Activated CD4-positive, alpha-beta memory T cell treated with anti-CD3 and anti-CD28 coated beads, Interleukin-2, amount 10 ng/mL, durations not matched to agents 7 days and 5 days (primary cell): ENCODE results near the gene NKAIN2. TPM values are rescaled to one million over a fixed set of nuclear protein-coding genes. Genes with fewer than 3 reads are reported as not detected.

Experiments used
- CTCF ChIA-PET: fragments of 350-600 bp; sonication (Branson Sonifier 250); formaldehyde crosslinking; loops from one replicate; lab custom pipeline; 2021; ENCODE audit warnings: antibody characterized with exemption, inconsistent platforms; lab: Charles Lee
- POLR2A ChIA-PET: fragments of 350-600 bp; sonication (Branson Sonifier 250); formaldehyde crosslinking; loops from one replicate; lab custom pipeline; 2021; ENCODE audit warnings: antibody characterized with exemption; lab: Charles Lee
- DNase-seq: peaks from one replicate; pipeline ENCODE4 v3.0.0-alpha.2; 2020
- H3K27ac Mint-ChIP-seq: one replicate; pipeline ENCODE4 v1.8.0; 2021; ENCODE audit warnings: mild to moderate bottlenecking, mixed read lengths
- H3K27me3 Mint-ChIP-seq: one replicate; pipeline ENCODE4 v1.8.0; 2021; ENCODE audit warnings: mixed read lengths
- H3K36me3 Mint-ChIP-seq: one replicate; pipeline ENCODE4 v1.8.0; 2021; ENCODE audit warnings: low read depth, mixed read lengths
- H3K4me1 Mint-ChIP-seq: one replicate; pipeline ENCODE4 v1.8.0; 2021; ENCODE audit warnings: mixed read lengths
- H3K4me3 Mint-ChIP-seq: one replicate; pipeline ENCODE4 v1.8.0; 2021; ENCODE audit warnings: mild to moderate bottlenecking, mixed read lengths
- H3K9me3 Mint-ChIP-seq: one replicate; pipeline ENCODE4 v1.8.0; 2021; ENCODE audit warnings: mixed read lengths
- total RNA-seq, 2 experiments: library from RNA; stranded (reverse); gene quantifications; one replicate each; pipeline ENCODE4 v1.2.3, GENCODE V29; 2021

The NKAIN2 gene
- total RNA-seq, 2 experiments from 2014 or later = not detected

DNA sequence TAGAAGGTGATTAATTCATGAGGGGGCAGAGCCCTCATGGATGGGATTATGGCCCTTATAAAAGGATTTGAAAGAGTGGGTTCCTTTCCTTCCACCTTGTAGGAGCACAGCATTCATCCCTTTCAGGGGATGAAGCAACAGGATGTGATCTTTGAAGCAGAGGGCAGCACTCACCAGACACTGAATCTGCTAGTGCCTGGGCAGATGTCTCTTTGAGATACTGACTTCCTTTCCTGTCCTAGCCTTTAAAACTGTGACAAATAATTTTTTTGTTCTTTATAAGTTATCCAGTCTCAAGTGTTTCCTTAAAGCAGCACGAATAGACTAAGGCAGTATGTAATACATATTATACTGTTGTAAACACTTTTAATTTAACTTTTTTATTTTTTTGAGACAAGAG, 620.0 kb downstream of the NKAIN2 start:
- Mint-ChIP-seq H3K4me3 (no peak overlapping the region), H3K9me3 (no peaks in the 10 kb centered on the region), H3K36me3 (no peaks in the 10 kb centered on the region), H3K27me3 (no peaks in the 10 kb centered on the region), H3K4me1 (no peaks in the 10 kb centered on the region), H3K27ac (no peak overlapping the region)
- ChIA-PET CTCF (no interaction called here), POLR2A (no interaction called here)
- DNase-seq = no peak

DNA sequence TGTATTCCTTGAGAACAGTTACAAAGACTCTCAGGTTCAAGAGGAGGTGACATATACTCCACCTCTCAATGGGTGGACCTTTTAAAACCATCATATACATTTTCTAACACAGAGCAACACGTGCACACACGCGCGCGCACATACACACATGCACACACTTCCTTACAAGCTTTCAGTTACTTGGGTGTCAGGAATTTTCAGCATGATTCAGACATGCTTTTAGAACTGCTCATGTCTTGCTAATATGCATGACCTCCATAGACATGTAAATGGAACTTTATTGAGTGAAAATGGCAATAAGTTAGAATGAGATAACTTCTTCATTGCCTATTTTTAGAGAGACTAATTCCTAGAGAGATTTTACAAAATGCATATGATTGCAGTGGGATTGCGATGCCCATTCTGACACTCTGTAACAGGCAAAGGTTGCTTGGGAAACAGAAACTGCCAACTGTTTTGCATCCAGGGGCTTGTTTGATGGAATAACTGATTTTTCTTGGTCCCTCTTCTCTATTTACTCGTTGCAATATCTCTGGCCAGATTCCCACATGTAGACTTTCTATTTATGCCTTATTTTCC, 627.2 kb downstream of the NKAIN2 start:
- H3K4me1 Mint-ChIP-seq = no peaks in the 10 kb centered on the region
- DNase-seq = no peak
- H3K4me3 Mint-ChIP-seq = no peak overlapping the region
- CTCF ChIA-PET = no interaction called here
- H3K9me3 Mint-ChIP-seq = no peaks in the 10 kb centered on the region
- no peaks in the 10 kb centered on the region for H3K36me3 Mint-ChIP-seq
- POLR2A ChIA-PET = no interaction called here
- H3K27ac Mint-ChIP-seq = no peak overlapping the region
- no peaks in the 10 kb centered on the region for H3K27me3 Mint-ChIP-seq

DNA sequence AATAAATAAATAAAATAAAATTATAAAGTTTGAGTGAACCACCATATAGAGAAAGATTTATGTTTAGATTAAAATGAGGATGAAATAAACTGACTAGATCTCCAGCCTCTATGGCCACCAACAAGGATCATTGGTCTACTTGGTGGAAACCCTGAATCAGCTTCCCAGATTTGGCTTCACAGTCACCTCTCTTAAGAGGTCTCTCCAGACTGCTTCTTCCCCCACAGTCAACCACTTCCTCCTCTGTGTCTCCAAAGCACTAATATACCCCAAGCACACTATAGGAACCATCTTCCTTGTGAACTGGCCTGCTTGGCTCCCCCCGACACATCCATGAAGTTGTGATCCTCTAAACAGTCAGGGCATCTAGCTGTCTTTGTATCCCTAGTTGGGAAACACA, 629.0 kb downstream of the NKAIN2 start:
- Mint-ChIP-seq H3K9me3 (peaks cover 3% of the 10 kb centered on the region), H3K4me1 (no peaks in the 10 kb centered on the region), H3K27me3 (no peaks in the 10 kb centered on the region), H3K36me3 (no peaks in the 10 kb centered on the region), H3K27ac (no peak overlapping the region), H3K4me3 (no peak overlapping the region)
- DNase-seq = no peak
- POLR2A ChIA-PET = no interaction called here
- CTCF ChIA-PET = no interaction called here

DNA sequence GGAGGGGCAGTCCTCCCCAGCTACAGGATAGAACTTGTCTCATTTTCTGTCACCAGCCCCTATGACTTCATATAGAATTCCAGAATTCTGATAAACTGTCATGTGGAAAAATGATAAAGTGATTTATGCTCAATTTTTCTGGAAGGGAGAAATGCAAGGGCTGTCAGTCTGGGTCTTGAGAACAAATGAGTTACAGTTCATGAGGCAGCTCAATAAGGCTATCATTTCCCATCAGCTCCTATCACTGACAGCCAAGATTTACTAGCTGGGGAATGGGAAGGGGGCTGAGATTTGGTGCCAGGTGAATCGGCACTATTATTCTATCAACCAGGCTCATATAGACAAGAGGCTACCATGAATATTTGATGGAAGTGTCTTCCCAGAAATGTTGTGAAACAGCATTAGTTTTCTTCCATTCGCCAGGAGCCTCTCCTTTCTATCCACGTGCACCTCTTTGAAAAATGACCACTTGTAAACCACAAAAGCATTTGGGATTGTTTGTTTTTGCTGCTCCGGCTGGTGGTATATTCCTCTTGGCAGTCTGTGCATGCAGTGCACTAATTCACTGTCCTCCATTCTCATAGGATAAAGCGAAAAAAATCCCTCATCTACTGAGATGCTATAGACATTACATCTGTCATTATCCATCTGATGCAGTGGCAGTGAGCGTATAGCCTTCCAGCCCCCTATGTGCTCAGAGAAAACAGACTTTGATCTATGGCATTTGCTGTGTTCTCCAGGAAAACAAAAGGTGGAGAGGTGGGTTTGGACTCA, 629.9 kb downstream of the NKAIN2 start:
- POLR2A ChIA-PET = no interaction called here
- H3K4me3 Mint-ChIP-seq = no peak overlapping the region
- DNase-seq = no peak
- no peaks in the 10 kb centered on the region for H3K4me1 Mint-ChIP-seq
- H3K27me3 Mint-ChIP-seq = no peaks in the 10 kb centered on the region
- CTCF ChIA-PET = no interaction called here
- peaks cover 3% of the 10 kb centered on the region for H3K9me3 Mint-ChIP-seq
- no peaks in the 10 kb centered on the region for H3K36me3 Mint-ChIP-seq
- no peak overlapping the region for H3K27ac Mint-ChIP-seq

DNA sequence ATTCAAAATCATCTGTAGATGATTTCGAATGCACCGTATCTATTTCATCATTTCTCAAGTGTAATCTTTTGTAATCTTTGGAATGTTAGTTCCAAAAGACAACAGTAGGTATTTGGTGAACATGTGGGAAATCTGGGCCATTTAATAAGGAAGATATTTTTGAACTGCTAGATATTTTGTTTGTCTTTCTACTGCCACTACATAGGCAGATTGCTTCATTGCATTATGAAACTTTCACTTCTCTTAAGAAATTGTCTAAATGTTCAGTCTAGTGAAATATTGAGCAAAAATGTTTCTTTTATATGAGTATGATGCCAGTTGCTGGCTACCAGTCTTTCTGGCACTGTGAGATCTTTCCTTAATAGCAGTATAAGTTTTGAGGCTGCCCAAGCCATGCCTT, 630.8 kb downstream of the NKAIN2 start:
- ChIA-PET POLR2A (no interaction called here), CTCF (no interaction called here)
- Mint-ChIP-seq H3K9me3 (peaks cover 3% of the 10 kb centered on the region), H3K27me3 (no peaks in the 10 kb centered on the region), H3K4me3 (no peak overlapping the region), H3K36me3 (no peaks in the 10 kb centered on the region), H3K4me1 (no peaks in the 10 kb centered on the region), H3K27ac (no peak overlapping the region)
- DNase-seq = no peak

DNA sequence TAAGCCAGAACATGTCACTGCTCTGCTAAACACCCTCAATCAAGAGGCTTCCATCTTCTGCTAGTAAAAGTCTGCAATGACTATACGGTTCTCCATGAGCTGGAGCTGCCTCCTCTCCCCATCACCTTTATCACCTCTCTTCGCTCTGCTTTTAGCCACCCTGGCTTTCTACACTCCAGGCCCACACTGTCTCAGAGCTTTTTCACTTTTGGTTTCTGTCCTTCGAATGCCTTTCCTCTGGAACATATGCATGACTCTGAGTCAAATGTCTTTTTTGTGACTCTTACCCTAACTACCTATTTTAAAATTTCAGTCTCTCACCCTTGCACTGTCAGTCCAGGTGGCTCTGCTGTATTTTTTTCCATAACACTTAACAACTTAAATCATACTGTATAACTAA, 633.1 kb downstream of the NKAIN2 start:
- Mint-ChIP-seq H3K27me3 (no peaks in the 10 kb centered on the region), H3K36me3 (no peaks in the 10 kb centered on the region), H3K27ac (no peak overlapping the region), H3K4me1 (no peaks in the 10 kb centered on the region), H3K9me3 (peaks cover 3% of the 10 kb centered on the region), H3K4me3 (no peak overlapping the region)
- CTCF ChIA-PET = no interaction called here
- no peak for DNase-seq
- POLR2A ChIA-PET = no interaction called here

DNA sequence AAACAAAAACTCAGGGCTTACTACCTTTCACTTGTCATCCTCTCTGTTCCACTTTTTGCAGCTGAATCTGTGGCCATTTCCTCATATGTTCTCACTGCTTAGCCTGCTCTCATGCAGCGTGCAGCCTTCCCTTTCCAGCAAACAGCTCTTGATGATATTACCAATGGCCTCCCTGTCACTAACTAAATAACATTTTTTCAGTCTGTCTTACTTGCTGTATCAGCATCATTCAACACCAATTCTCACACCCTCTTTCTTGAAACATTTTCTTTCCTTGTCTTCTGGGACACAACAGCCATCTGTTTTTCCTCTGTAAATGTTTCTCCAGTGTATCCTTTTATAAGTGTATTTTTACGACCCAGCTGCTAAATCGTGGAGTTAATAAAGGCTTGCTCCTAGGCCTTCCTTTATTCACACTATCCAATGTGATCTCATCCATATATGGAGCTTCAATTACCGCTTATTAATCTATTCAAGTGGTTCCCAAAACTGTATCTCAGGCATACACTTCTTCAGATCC, 634.9 kb downstream of the NKAIN2 start:
- no peak for DNase-seq
- peaks cover 3% of the 10 kb centered on the region for H3K9me3 Mint-ChIP-seq
- no peaks in the 10 kb centered on the region for H3K36me3 Mint-ChIP-seq
- no peaks in the 10 kb centered on the region for H3K4me1 Mint-ChIP-seq
- H3K27me3 Mint-ChIP-seq = no peaks in the 10 kb centered on the region
- ChIA-PET POLR2A (no interaction called here), CTCF (no interaction called here)
- no peak overlapping the region for H3K4me3 Mint-ChIP-seq
- no peak overlapping the region for H3K27ac Mint-ChIP-seq

DNA sequence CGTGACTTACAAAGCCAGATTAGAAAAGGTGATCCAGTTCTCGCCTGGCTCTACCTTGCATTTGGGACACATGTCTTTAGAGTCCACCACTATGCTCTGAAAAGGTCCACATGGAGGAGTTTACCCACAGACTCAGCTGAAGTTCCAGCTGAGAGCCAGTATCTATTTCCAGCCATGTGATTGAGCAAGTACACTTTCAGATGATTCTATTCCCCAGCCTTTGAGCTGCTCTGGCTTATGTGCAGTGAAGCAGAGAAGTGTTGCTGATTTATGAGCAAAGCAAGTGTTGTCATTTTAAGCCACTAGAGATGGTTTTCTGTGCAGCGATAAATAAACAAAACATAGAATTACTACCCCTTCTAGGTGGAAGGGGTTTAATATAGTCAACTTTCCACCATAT, 637.8 kb downstream of the NKAIN2 start:
- H3K27ac Mint-ChIP-seq = no peak overlapping the region
- no peaks in the 10 kb centered on the region for H3K36me3 Mint-ChIP-seq
- POLR2A ChIA-PET = no interaction called here
- peaks cover 3% of the 10 kb centered on the region for H3K9me3 Mint-ChIP-seq
- no peak overlapping the region for H3K4me3 Mint-ChIP-seq
- DNase-seq = no peak
- no peaks in the 10 kb centered on the region for H3K27me3 Mint-ChIP-seq
- CTCF ChIA-PET = no interaction called here
- H3K4me1 Mint-ChIP-seq = no peaks in the 10 kb centered on the region

DNA sequence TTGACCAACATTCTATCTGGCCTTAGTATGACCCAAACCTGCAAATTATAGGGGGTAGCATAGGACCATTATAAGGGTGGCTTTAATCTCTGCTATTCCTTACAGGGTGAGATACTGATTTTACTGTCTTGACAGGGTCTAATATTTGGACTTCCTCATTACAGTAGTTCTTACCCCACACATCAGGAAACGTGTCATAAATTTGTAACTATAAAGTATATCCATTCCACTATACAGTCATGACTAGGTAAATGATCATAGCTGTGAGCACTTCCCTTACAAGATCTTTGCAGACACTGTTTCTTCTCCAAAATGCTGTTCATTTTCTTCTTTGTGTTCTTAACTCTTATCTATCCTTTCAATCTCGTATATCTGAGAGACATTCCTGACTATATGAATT, 639.9 kb downstream of the NKAIN2 start:
- H3K27me3 Mint-ChIP-seq = no peaks in the 10 kb centered on the region
- no peaks in the 10 kb centered on the region for H3K9me3 Mint-ChIP-seq
- H3K36me3 Mint-ChIP-seq = no peaks in the 10 kb centered on the region
- no peaks in the 10 kb centered on the region for H3K4me1 Mint-ChIP-seq
- no peak overlapping the region for H3K27ac Mint-ChIP-seq
- ChIA-PET CTCF (no interaction called here), POLR2A (no interaction called here)
- DNase-seq = no peak
- no peak overlapping the region for H3K4me3 Mint-ChIP-seq

DNA sequence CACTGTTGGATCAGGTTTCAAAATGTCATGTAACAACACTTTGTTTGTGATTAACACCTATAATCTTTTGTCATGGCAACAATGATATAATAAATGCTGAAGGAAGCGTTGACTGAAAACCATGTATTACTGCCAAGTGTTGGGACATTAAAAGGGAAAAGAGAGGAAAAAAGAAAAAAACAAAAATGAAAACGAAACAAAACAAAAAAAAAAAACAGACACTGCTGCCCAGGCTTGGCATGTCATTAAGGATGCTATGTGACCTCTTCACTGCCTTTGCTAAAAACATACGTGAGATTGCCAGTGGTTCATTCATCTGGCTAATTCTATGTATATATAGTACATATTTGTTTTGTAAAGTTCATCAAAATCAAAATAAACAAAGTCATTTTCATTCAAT, 641.9 kb downstream of the NKAIN2 start:
- no peak for DNase-seq
- ChIA-PET POLR2A (no interaction called here), CTCF (no interaction called here)
- Mint-ChIP-seq H3K27me3 (no peaks in the 10 kb centered on the region), H3K36me3 (no peaks in the 10 kb centered on the region), H3K4me3 (no peak overlapping the region), H3K9me3 (no peaks in the 10 kb centered on the region), H3K27ac (no peak overlapping the region), H3K4me1 (no peaks in the 10 kb centered on the region)

DNA sequence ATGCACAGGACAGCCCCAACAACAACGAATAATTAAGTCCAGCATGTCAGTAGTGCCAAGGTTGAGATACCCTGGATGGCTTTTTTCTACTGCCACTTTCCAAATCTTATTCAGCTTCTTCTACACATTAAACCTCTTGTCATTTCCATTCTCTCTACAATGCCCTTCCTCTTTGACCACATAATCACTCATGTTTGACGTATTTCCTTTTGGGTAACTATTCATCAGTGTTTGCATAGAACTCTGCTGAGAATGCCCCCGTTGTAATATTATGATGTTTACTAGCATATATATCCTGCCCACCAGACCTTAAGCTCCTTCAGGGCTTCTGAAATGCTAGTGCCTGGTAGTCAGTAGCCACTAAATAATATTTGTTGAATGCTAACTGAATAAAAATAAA, 643.3 kb downstream of the NKAIN2 start:
- CTCF ChIA-PET = no interaction called here
- POLR2A ChIA-PET = no interaction called here
- Mint-ChIP-seq H3K4me3 (no peak overlapping the region), H3K27ac (no peak overlapping the region), H3K36me3 (no peaks in the 10 kb centered on the region), H3K27me3 (no peaks in the 10 kb centered on the region), H3K4me1 (no peaks in the 10 kb centered on the region), H3K9me3 (peaks cover 2% of the 10 kb centered on the region)
- DNase-seq = no peak

DNA sequence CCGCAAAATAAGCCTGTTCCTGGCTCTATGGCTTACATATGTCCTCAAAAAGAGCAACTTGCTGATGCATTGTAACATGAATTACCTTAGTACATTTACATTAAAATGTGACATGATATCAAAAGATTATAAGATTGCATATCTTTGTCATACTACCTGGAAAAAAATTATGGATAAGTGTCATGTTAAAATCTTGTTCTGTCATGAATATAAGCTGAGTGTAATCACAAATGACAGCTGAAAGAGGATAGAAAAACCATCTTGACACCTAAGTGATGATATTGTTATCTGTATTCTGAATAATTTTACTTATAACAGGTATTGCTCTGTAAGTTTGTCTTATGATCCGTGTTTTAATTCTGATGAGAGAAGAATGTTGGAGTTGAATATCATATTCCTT, 655.6 kb downstream of the NKAIN2 start:
- CTCF ChIA-PET = no interaction called here
- H3K27me3 Mint-ChIP-seq = no peaks in the 10 kb centered on the region
- no peak for DNase-seq

DNA sequence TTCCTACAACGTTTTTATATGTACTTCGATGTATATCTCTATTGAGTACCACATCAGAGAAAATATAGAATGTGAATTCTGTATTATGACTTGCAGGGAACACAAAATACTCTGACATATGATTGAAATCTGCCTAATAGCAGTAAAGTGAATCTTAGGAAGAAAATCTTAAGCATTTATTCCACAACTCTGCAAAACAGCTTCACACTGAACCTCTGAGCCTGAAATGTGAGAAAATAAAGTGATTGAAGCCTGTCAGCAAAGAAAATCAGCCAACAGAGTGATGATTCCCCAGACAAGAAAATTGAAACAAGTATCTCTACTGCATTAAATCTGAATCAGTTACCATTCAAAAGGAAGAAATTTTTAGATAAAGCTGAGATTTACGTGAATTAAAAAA, 659.1 kb downstream of the NKAIN2 start:
- H3K27me3 Mint-ChIP-seq = no peaks in the 10 kb centered on the region
- ChIA-PET POLR2A (no interaction called here), CTCF (no interaction called here)
- no peak overlapping the region for H3K27ac Mint-ChIP-seq
- H3K36me3 Mint-ChIP-seq = no peaks in the 10 kb centered on the region
- no peaks in the 10 kb centered on the region for H3K9me3 Mint-ChIP-seq
- no peak overlapping the region for H3K4me3 Mint-ChIP-seq
- no peaks in the 10 kb centered on the region for H3K4me1 Mint-ChIP-seq
- no peak for DNase-seq

More for the DNA sequence above, 655.6 kb downstream of the NKAIN2 start:
- H3K9me3 Mint-ChIP-seq = no peaks in the 10 kb centered on the region
- POLR2A ChIA-PET = no interaction called here
- H3K4me3 Mint-ChIP-seq = no peak overlapping the region
- no peaks in the 10 kb centered on the region for H3K4me1 Mint-ChIP-seq
- H3K36me3 Mint-ChIP-seq = no peaks in the 10 kb centered on the region
- H3K27ac Mint-ChIP-seq = no peak overlapping the region

DNA sequence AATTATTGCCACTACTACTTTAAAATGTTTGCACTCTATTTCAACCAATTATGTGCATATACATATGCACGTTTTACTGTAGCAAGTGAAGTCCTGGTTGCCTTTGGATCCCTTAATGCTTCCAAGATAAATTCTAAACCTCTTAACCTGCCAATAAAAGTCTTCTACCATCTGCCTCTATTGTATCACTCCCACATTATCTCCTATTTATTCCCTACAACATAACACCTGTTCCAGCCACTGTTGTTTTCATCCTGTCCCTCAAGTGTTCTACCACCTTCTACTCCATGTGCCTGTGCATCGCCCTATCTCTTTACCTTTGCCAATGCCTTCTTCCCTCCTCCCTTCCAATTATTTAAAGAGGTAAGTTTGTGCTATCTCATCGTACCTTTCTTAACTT, 659.6 kb downstream of the NKAIN2 start:
- Mint-ChIP-seq H3K27me3 (no peaks in the 10 kb centered on the region), H3K9me3 (no peaks in the 10 kb centered on the region), H3K4me1 (no peaks in the 10 kb centered on the region), H3K27ac (no peak overlapping the region), H3K4me3 (no peak overlapping the region), H3K36me3 (no peaks in the 10 kb centered on the region)
- CTCF ChIA-PET = no interaction called here
- POLR2A ChIA-PET = no interaction called here
- DNase-seq = no peak
